H1 (cell line): ENCODE results near the gene SPON2. TPM values are rescaled to one million over a fixed set of nuclear protein-coding genes. Genes with fewer than 3 reads are reported as not detected.

Experiments
- CTCF ChIA-PET: fragments of 300-600 bp; sonication (Branson Sonifier 250); formaldehyde crosslinking; loops from one replicate; lab custom pipeline; 2021; ENCODE audit not compliant: partially characterized antibody; lab: Charles Lee
- POLR2A ChIA-PET: fragments of 300-600 bp; sonication (Branson Sonifier 250); formaldehyde crosslinking; loops from one replicate; lab custom pipeline; 2021; ENCODE audit warnings: inconsistent platforms; ENCODE audit not compliant: partially characterized antibody; lab: Charles Lee
- DNase-seq, 2 experiments: peaks; one replicate each; pipeline versions ENCODE4 v3.0.0 to v3.0.0-alpha.2; 2010 to 2022; ENCODE audit warnings: low spot score in 2 of 2, low read depth in 1 of 2, mixed read lengths in 1 of 2
- FAIRE-seq: peaks from 2 replicates; lab custom pipeline; 2011; peaks lifted over from hg19 to GRCh38; lab: Jason Lieb, UNC
- H2AFZ ChIP-seq: 2 replicates; pipeline ENCODE4 v1.8.1; 2012; ENCODE audit warnings: low read length, inconsistent platforms
- H2AK5ac ChIP-seq: 2 replicates; pipeline ENCODE4 v1.6.1; 2013; ENCODE audit warnings: low read depth, low read length
- H2BK120ac ChIP-seq: replicated peaks from 2 replicates; pipeline ENCODE3; 2013; ENCODE audit warnings: low read depth, low read length, inconsistent platforms
- H2BK12ac ChIP-seq: 2 replicates; pipeline ENCODE4 v1.6.1; 2013; ENCODE audit warnings: low read depth, low read length
- H2BK15ac ChIP-seq: 2 replicates; pipeline ENCODE4 v1.6.1; 2013; ENCODE audit warnings: low read length
- H2BK20ac ChIP-seq: 2 replicates; pipeline ENCODE4 v1.6.1; 2013; ENCODE audit warnings: low read length
- H2BK5ac ChIP-seq: 2 replicates; pipeline ENCODE4 v1.6.1; 2013; ENCODE audit warnings: low read depth, low read length
- H3K14ac ChIP-seq: 2 replicates; pipeline ENCODE4 v1.6.1; 2013; ENCODE audit warnings: inconsistent platforms; ENCODE audit not compliant: insufficient read length
- H3K18ac ChIP-seq: 2 replicates; pipeline ENCODE4 v1.6.1; 2013; ENCODE audit warnings: low read length; ENCODE audit errors: extremely low read depth
- H3K23ac ChIP-seq: 2 replicates; pipeline ENCODE4 v1.6.1; 2013; ENCODE audit warnings: inconsistent platforms; ENCODE audit not compliant: insufficient read length
- H3K23me2 ChIP-seq: 2 replicates; pipeline ENCODE4 v1.6.1; 2013; ENCODE audit warnings: low read depth, low read length
- H3K27ac ChIP-seq: 2 replicates; pipeline ENCODE4 v1.6.1; 2011; ENCODE audit warnings: low read depth, low read length, inconsistent platforms
- H3K27me3 ChIP-seq, 4 experiments: replicated peaks in 1 of 4; 1 replicate in 1 of 4; 2 replicates in 3 of 4; pipeline versions ENCODE4 v1.6.1 to v1.8.1; 2011 to 2013; ENCODE audit warnings: low read length in 3 of 4, mild to moderate bottlenecking in 3 of 4, inconsistent platforms in 2 of 4, mixed read lengths in 2 of 4, moderate library complexity in 1 of 4; ENCODE audit not compliant: control insufficient read depth in 3 of 4, insufficient read depth in 3 of 4; ENCODE audit errors: extremely low read depth in 1 of 4
- H3K36me3 ChIP-seq, 4 experiments: 2 replicates each; pipeline versions ENCODE4 v1.6.1 to v1.8.1; 2011 to 2013; ENCODE audit warnings: mild to moderate bottlenecking in 4 of 4, low read length in 3 of 4, moderate library complexity in 2 of 4, control low read depth in 1 of 4, inconsistent platforms in 1 of 4; ENCODE audit not compliant: insufficient read depth in 4 of 4, control insufficient read depth in 2 of 4
- H3K4ac ChIP-seq: replicated peaks from 2 replicates; pipeline ENCODE3; 2013; ENCODE audit warnings: low read length, low read depth, mixed read lengths, inconsistent platforms; ENCODE audit not compliant: insufficient read length
- H3K4me1 ChIP-seq, 4 experiments: replicated peaks in 1 of 4; 1 replicate in 1 of 4; 2 replicates in 3 of 4; pipeline versions ENCODE4 v1.6.1 to v1.8.1; 2011 to 2013; ENCODE audit warnings: low read length in 3 of 4, inconsistent platforms in 2 of 4, mixed read lengths in 1 of 4; ENCODE audit not compliant: insufficient read depth in 4 of 4, control insufficient read depth in 3 of 4
- H3K4me2 ChIP-seq, 2 experiments: 2 replicates each; pipeline versions ENCODE4 v1.6.1 to v1.8.1; 2011 to 2013; ENCODE audit warnings: low read depth in 2 of 2, low read length in 2 of 2, control low read depth in 1 of 2, inconsistent platforms in 1 of 2, mild to moderate bottlenecking in 1 of 2; ENCODE audit not compliant: insufficient read depth in 1 of 2
- H3K4me3 ChIP-seq, 4 experiments: fragments of 200-600, 300-600 bp in 1 of 4; sonication (generic), shearing (Covaris generic), sonication (Bioruptor Twin) in 1 of 4; 2 replicates each; pipeline versions ENCODE4 v1.5.1 to v1.8.1; 2011 to 2016; ENCODE audit warnings: low read length in 4 of 4, low read depth in 3 of 4, control low read depth in 2 of 4, inconsistent platforms in 2 of 4, mild to moderate bottlenecking in 2 of 4, mixed read lengths in 1 of 4, moderate library complexity in 1 of 4; ENCODE audit not compliant: insufficient read depth in 2 of 4; ENCODE audit errors: extremely low read depth in 1 of 4
- H3K56ac ChIP-seq: replicated peaks from 2 replicates; pipeline ENCODE3; 2013; ENCODE audit warnings: low read depth, mild to moderate bottlenecking, mixed read lengths, low read length, inconsistent platforms; ENCODE audit not compliant: insufficient read length
- H3K79me1 ChIP-seq: 2 replicates; pipeline ENCODE4 v1.6.1; 2013; ENCODE audit warnings: low read depth, low read length, control low read depth
- H3K79me2 ChIP-seq, 2 experiments: 2 replicates each; pipeline versions ENCODE4 v1.6.1 to v1.8.1; 2012 to 2013; ENCODE audit warnings: low read length in 2 of 2, mild to moderate bottlenecking in 2 of 2, inconsistent platforms in 1 of 2; ENCODE audit not compliant: insufficient read depth in 2 of 2, control insufficient read depth in 1 of 2
- H3K9ac ChIP-seq, 4 experiments: replicated peaks in 1 of 4; 1 replicate in 1 of 4; 2 replicates in 3 of 4; pipeline versions ENCODE4 v1.6.1 to v1.8.1; 2011 to 2013; ENCODE audit warnings: low read depth in 3 of 4, low read length in 3 of 4, control low read depth in 2 of 4, mild to moderate bottlenecking in 2 of 4, moderate library complexity in 2 of 4, inconsistent platforms in 1 of 4; ENCODE audit errors: extremely low read depth in 1 of 4
- H3K9me3 ChIP-seq, 2 experiments: 2 replicates each; pipeline versions ENCODE4 v1.6.1 to v1.8.1; 2012 to 2013; ENCODE audit warnings: mild to moderate bottlenecking in 2 of 2, moderate library complexity in 2 of 2, control low read depth in 1 of 2, inconsistent platforms in 1 of 2, low read depth in 1 of 2, low read length in 1 of 2, mixed read lengths in 1 of 2; ENCODE audit not compliant: insufficient read depth in 2 of 2
- H4K20me1 ChIP-seq, 2 experiments: replicated peaks in 1 of 2; 2 replicates each; pipeline versions ENCODE3 to v1.8.1; 2011 to 2013; ENCODE audit warnings: inconsistent platforms in 2 of 2, low read length in 2 of 2, mild to moderate bottlenecking in 1 of 2; ENCODE audit not compliant: insufficient read depth in 2 of 2, control insufficient read depth in 1 of 2
- H4K5ac ChIP-seq: 2 replicates; pipeline ENCODE4 v1.6.1; 2013; ENCODE audit warnings: low read length, low read depth, mixed read lengths, inconsistent platforms; ENCODE audit not compliant: insufficient read length
- H4K8ac ChIP-seq: 2 replicates; pipeline ENCODE4 v1.8.0; 2013; ENCODE audit warnings: mild to moderate bottlenecking, moderate library complexity, low read length, inconsistent platforms; ENCODE audit not compliant: insufficient read depth; ENCODE audit errors: extremely low read depth
- H4K91ac ChIP-seq: replicated peaks from 2 replicates; pipeline ENCODE3; 2013; ENCODE audit warnings: low read length, mixed read lengths, inconsistent platforms; ENCODE audit not compliant: insufficient read length
- CBX5 ChIP-seq: fragments of 300-800, 300-1000 bp; sonication (generic); IDR thresholded peaks from 2 replicates; pipeline ENCODE4 v1.7.1; 2016; ENCODE audit warnings: antibody characterized with exemption, low read length, low read depth
- HDAC2 ChIP-seq, 2 experiments: fragments of 300-600 bp in 1 of 2; sonication (generic) in 1 of 2; IDR thresholded peaks; 2 replicates each; pipeline ENCODE4 v1.6.1; 2011 to 2012; ENCODE audit warnings: low read depth in 2 of 2, low read length in 2 of 2, mild to moderate bottlenecking in 2 of 2, moderate library complexity in 2 of 2, borderline replicate concordance in 1 of 2, inconsistent platforms in 1 of 2
- KDM4A ChIP-seq: IDR thresholded peaks from one replicate; pipeline ENCODE4 v1.7.1; 2012; ENCODE audit warnings: low read depth, mild to moderate bottlenecking, moderate library complexity, low read length, inconsistent platforms; ENCODE audit not compliant: severe bottlenecking
- RBBP5 ChIP-seq: IDR thresholded peaks from 2 replicates; pipeline ENCODE4 v1.7.1; 2012; ENCODE audit warnings: low read depth, mild to moderate bottlenecking, inconsistent platforms, low read length, moderate library complexity, borderline replicate concordance
- TBP ChIP-seq: IDR thresholded peaks from 2 replicates; pipeline ENCODE4 v1.6.1; 2011; ENCODE audit warnings: low read depth, low read length, improper control_type of control experiment
- WGBS, 2 experiments: shearing (Covaris generic) in 1 of 2; methylation state at CpG; one replicate each; pipeline versions ENCODE4 v1.1.6 to v1.1.7; 2013 to 2015; ENCODE audit warnings: low lambda C conversion rate in 2 of 2, mixed read lengths in 2 of 2, inconsistent platforms in 1 of 2, low coverage in 1 of 2, missing lambda C conversion rate in 1 of 2; ENCODE audit not compliant: insufficient replicate concordance in 2 of 2, insufficient coverage in 1 of 2, insufficient read length in 1 of 2; ENCODE audit errors: extremely low coverage in 1 of 2, missing lambda C conversion rate in 1 of 2; 5-methylcytosine and 5-hydroxymethylcytosine counted together
- polyA plus RNA-seq, 7 experiments: library from polyadenylated mRNA; depleted of rRNA in 3 of 7; stranded (reverse) in 5 of 7; unstranded in 2 of 7; fragments of >200 nt in 5 of 7; fragments of 200-250 nt in 2 of 7; gene quantifications; 1 replicate in 5 of 7; 2 replicates in 1 of 7; 4 replicates in 1 of 7; pipeline versions ENCODE4 v1.2.1 to v1.2.3, GENCODE V29; 2011 to 2013; ENCODE audit warnings: missing spikeins in 2 of 7, mixed read lengths in 2 of 7
- total RNA-seq: library from RNA; stranded (reverse); fragmentation: NEBNext Ultra II Directional; extraction: Animal tissue kit (Norgen Biotek cat#: 25700); gene quantifications from 2 replicates; pipeline ENCODE4 v1.2.1, GENCODE V29; 2021

SPON2 gene
- total and polyA plus RNA-seq, 2 of the 8 experiments (the other 6 are each of a cell fraction or from before 2014, with no cell fraction given) = 2.8 to 3.2 TPM

- Histone ChIP-seq H3K27me3 (no peaks in the 10 kb centered on the region; a peak in 2 of 7 replicates), H4K20me1 (no peaks in the 10 kb centered on the region), H2BK15ac (no peak overlapping the region), H3K23ac (no peak overlapping the region), H3K14ac (no peak overlapping the region), H3K56ac (no peak overlapping the region), H2BK12ac (no peak overlapping the region), H3K4me2 (no peak overlapping the region), H3K27ac (no peak overlapping the region), H2BK120ac (no peak overlapping the region), H3K4me3 (no peak overlapping the region), H3K79me1 (no peaks in the 10 kb centered on the region), H4K8ac (no peak overlapping the region; the same call in 1 of the 2 replicates), H3K9me3 (no peaks in the 10 kb centered on the region), H3K4ac (no peak overlapping the region), H4K91ac (no peak overlapping the region), H2AFZ (no peak overlapping the region), H4K5ac (no peak overlapping the region), H2BK5ac (no peak overlapping the region), H3K9ac (no peak overlapping the region), H3K4me1 (no peaks in the 10 kb centered on the region), H2BK20ac (no peak overlapping the region), H3K36me3 (no peaks in the 10 kb centered on the region), H3K79me2 (no peaks in the 10 kb centered on the region), H3K23me2 (no peaks in the 10 kb centered on the region), H2AK5ac (no peak overlapping the region), H3K18ac (no peak overlapping the region)
- TF ChIP-seq RBBP5 = no peak
- TF ChIP-seq HDAC2 (IDR thresholded peaks at IDR 0.05; ENCODE audit: borderline replicate concordance in 1 of 2, low read depth in 2 of 2, low read length in 2 of 2) = no peak
- no peak for TF ChIP-seq TBP
- TF ChIP-seq KDM4A = no peak
- no peak for TF ChIP-seq CBX5
- FAIRE-seq (no peak), DNase-seq (no peak)
- WGBS, 2 experiments = 85% methylated on average over 13 of the region's 13 CpGs; no CpG with 5 or more reads in 1 of the 2 experiments
- CTCF ChIA-PET = interaction anchor here (1.0 to 1.1 kb wide), 2 partner anchors 23 to 63 kb away, joined by 3 read pairs; no protein-coding TSS in a partner anchor
- POLR2A ChIA-PET = interaction anchor here (1.2 kb wide), 1 partner anchor 21 kb away, joined by 4 read pairs; the partner anchor contains the start of gene SPON2
Measured at GRCh38 chr4:1192493-1193205, 20.3 kb upstream of the SPON2 start.
